CD4-positive, alpha-beta T cell treated with Interleukin-4 for 4 hours (primary cell): ENCODE measurements around the gene RAB27A.
A peak's percentile ranks its signal among the peaks of the same experiment; 100 is the strongest.
"Not testable (repeated sequence)": the region's sequence is repeated elsewhere in the genome, so short reads cannot be mapped to it uniquely, and the experiment has no call there.

Experiments used
- DNase-seq: peaks from one replicate; pipeline ENCODE4 v3.0.0-alpha.2; 2020

The RAB27A gene

DNA sequence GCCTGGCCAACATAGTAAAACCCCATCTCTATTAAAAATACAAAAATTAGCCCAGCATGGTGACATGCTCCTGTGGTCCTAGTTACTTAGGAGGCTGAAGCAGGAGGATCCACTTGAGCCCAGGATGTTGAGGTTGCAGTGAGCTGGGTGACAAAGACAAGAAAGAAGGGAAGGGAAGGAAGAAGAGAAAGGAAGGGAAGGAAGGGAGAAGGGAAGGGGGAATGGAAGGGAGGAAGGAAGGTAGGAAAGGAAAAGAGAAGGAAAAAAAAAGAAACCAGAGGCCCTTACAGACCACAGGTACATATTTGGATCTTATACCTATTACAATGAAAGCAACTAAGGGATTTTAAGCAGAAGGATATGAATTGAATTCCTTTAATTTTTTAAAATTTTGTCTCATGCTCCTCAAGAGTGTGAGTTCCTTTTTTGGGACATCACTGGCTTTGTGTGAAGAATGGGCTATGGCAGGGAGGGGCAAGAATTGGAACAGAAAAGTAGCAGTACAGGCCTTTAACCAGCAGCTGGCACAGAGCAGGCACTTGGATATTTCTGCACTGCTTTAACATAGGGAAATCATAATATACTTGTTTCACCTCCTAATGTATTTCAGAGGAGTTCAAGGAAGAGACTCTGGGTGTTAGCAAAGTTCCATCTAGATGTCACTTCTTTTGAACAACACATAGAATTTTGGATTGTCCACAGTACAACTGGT, 7.9 kb downstream of the RAB27A start:
- DNase-seq: no peak

- DNase-seq: peak; percentile 70
Observed at GRCh38 chr15:55280589-55280988, 9.0 kb downstream of the RAB27A start.

GRCh38 chr15:55279746-55280351, 9.8 kb downstream of the RAB27A start:
- peak; percentile 92 for DNase-seq

GRCh38 chr15:55279100-55279745, 10.4 kb downstream of the RAB27A start:
- DNase-seq: no peak

DNA sequence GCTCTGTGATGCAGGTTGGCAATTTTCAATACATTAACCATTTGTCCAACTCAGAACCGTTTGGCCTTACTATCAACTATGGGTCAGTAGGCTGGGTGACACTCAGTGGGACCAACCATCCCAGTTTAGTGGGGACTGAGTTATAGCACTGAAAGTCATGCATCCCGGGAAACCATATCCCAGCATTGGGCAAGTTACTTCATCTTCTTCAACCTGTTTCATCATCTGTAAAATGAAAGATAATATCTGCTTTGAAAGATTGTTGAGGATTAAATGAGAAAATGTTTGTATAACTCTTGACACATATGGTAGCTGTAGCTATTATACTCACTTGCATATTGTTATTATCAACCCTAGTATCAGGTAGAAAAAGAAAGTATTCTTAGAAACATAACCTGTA, 11.9 kb downstream of the RAB27A start:
- DNase-seq: no peak

DNA sequence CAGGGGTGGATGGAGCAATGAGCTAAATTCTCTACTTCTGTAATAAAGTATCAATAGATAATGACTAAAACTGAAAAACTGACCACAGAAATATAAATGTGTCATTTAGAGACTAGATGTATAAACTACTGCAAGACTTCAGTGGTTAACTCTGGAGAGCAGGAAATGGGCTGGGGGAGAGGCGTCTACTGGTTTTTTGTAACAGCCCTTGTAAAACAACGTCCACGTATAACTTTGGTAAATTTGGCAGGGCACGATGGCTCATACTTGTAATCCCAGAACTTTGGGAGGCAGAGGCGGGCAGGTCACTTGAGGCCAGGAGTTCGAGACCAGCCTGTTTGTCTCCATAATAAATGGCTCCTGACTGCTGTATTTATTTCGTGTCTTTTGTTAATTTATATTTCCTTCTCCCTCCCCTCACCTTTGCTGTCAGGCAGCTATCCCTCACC, 12.5 kb downstream of the RAB27A start:
- DNase-seq: peak; percentile 80

GRCh38 chr15:55276324-55276723, 13.3 kb downstream of the RAB27A start:
- DNase-seq: no peak

DNA sequence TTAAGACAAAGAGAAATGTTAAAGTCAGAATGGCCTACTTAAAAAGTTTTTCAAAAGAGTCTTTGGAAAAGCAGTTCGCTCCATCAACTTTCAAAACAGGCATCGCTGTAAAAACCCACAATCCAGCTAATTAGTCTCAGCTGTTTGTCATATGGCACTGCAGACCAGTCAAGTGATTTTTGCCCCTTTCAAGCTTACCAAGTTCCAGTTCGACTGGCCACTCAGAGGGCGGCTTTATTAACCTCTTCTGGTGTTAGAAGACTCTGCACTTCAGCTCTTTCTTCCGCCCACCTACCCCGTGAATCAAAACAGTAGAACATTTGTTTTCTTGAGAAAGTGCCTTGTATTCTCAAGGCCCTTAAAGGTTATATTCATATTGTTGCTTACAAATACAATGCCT, 19.3 kb downstream of the RAB27A start:
- DNase-seq: no peak

DNA sequence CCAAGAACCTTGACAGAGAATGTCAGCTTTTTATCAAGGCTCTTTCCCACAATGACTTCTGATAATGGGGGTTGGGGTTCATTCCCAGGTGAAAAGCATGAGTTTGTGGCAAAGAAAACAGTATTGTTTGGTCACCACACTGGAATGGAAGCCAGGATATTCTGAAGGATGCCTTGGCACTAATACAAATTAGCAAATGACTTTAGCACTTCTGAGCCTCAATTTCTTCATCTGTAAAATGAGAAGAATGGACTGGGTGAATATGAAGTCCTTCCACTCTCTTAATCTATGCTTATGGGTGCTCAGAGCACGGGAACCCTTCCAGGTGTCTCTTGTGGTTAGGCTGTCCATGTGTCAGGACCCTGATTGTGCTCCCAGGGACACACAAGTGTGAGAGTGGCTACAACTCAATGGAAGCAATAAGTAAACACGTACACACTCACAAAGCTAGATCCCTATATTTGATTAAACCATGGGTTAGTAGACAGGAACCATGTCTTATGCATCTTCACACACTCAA, 21.4 kb downstream of the RAB27A start:
- DNase-seq: no peak

DNA sequence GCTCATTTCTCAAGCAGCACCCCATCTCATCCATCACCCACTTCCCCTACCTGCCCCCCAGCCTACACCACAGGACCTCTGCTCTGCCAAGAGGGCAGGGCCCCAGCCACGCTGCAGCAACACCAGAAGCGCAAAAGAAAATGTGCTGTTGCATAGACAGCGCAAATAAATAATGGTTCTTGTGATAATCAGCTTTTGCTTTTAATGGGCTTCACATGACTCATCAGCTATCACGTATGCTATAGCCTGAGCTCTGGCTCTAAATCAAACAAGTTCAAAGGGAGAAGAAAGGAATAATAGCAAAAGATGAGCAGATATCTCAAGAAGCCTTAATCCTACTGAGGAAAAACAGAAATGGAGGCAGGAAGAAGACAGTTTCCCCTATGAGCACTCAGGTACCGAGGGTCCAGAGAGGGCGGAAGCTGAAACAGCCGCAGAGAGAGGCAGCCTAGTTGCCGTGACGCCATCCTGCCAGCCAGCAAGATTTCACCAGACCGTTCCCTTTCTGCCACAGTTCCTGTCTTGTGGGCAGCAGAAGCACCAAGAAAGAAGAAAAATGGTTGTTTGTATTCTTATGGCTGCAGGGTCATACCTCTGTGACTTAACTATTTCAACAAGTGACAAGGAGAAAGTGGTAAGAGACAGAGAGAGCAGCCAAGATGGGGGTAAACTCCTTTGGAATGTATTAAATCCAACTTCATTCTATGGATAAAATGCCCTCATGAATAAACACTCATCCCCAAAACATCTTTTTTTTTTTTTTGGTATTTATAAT, 22.0 kb downstream of the RAB27A start:
- DNase-seq: peak; percentile 82

GRCh38 chr15:55266547-55266946, 23.1 kb downstream of the RAB27A start:
- no peak for DNase-seq

- DNase-seq: no peak
Observed at GRCh38 chr15:55260562-55261131, 29.0 kb downstream of the RAB27A start.

DNA sequence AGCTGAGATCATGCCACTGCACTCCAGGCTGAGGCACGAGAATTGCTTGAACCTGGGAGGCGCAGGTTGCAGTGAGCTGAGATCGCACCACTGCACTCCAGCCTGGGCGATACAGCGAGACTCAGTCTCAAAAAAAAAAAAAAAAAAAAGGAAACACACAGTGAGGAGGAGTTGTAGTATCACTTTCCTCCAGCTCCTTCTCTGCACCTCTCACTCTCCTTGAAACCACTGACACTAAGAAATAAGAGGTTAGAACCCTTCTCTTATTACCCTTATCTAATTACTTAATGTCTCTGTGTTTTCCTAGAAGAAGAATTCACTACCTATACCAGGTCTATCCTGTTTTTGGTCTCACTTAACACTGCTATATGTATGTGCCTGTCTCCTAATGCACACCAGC, 31.7 kb downstream of the RAB27A start:
- no peak for DNase-seq

- no peak for DNase-seq
Observed at GRCh38 chr15:55257012-55257670, 32.5 kb downstream of the RAB27A start.

DNA sequence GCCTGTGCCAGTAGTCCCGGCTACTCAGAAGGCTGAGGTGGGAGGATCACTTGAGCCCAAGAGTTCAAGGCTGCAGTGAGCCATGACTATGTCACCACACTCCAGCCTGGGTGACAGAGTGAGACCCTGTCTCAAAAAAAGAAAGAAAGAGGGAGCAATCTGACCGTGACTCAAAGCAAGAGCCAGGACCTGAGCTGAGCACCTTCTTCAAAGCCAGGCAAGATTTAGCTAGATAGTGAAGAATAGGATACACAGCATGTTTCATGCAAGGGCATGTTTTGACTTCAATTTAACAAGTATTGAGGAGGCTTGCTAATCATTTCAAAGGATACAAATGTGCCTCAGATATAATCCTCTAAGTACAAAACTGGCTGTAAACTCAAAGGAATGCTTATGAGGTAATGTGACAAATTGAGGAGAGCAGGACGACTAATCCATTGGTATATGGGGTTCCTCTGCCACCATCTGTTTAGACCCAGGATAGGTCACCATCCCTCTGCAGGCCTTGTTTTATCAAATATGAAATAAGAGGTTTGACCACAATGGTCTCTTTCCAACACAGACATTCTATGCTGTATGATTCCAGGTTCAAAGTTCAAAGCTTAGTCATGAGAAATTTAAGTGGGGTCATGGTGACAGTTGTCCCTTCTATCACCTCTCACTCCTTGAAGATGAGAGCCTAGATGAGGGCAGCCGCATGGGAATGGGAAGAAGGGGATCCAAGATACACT, 33.2 kb downstream of the RAB27A start:
- DNase-seq: no peak

DNA sequence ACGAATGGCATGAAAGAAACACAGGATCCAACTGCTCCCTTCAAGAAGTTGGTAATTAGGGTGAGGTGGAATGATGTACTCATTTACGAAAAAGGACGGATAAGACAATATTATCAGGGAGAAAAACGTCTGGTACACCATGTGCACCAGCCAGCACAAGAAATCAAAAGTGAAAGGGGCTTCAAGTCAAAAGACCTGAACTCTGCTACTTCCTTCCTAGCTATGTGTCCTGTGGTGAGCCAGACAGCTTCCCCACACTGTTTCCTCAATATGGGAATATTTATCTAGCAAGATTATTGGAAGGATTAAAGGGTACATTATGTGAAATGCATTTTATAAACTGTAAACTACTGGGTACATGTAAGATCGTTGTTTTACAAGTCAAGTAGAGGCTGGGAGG, 33.9 kb downstream of the RAB27A start:
- peak; percentile 44 for DNase-seq

DNA sequence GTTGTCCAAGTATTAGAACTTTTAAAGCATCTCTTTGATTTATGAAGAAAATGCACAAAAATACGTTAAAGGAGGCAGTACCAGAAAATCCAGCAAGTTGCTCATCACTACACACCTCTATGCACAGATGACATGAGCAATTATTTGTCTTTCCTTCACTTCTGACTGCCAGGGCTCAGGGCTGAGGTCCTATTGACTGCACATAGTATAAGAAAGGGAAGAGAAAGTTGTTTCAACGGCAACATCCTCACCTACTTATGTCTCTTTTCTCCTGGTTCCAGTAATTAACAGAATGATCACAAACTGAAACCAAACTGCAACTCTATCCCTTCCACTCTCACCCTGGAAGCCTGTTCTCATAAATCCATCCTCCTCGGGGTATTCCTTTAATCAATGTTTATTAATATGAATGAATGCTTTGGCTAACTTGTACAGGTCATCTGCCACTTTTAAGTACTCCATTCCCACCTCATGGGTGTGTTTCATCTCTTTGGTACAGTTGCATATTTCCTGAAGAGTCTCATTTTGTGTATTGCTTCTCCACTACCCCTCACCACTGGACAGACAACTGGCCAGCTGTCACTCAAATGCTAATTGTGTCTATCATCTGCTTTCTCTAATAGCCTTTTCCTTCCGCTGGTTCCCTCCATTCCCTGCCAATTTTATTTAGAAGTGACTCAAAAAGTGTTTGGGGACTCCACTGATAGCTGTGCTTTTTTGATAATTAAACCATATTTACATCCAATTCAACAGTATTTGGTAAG, 34.5 kb downstream of the RAB27A start:
- DNase-seq: no peak

DNA sequence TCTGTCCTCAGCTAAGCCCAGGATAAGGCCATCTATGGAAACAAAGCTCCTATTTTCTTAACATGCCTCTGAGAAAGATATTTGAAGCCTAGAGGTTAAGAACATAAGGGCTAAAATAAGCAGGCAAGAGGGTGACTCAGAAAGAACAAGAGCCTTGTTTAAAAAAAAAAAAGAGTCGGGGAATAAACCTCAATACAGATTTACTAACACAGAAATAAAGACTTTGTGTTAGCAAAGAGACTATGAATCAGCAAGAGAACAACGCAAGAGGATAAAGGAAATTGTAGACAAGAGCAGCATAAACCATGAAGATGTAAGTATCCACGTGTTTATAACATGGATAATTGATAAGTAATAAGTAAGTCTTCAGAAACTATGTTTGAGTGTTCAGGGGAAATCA, 36.0 kb downstream of the RAB27A start:
- DNase-seq: peak; percentile 37

DNA sequence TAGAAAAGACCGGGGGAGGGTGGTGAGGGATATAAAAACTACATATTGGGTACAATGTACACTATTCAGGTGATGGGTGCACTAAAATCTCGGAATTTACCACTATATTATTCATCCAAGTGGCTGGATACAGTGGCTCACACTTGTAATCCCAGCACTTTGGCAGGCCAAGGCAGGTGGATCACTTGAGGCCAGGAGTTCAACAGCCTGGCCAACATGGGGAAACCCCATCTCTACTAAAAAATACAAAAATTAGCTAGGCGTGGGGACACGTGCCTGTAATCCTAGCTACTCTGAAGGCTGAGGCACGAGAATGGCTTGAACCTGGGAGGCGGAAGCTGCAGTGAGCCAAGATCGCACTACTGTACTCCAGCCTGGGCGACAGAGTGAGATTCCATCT, 37.4 kb downstream of the RAB27A start:
- not testable (repeated sequence) for DNase-seq

DNA sequence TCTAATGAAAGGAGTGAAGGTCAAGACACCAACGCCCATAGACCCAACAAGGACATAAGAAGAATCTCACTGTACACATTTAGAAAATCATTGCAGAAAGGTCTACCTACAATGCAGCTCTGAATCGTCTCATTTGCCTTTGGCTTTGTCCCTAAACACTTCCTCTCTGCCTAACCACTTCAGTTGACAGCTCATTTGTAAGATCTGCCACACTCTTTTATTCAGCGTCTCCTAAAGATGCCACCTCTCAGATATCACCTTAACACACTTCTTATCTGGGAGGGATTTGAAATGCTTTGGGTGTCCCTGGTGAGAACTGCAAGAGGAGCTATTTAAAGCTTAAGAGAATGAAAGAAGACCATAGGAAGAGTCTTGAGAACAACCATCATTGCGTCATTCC, 38.7 kb downstream of the RAB27A start:
- no peak for DNase-seq

- no peak for DNase-seq
Observed at GRCh38 chr15:55250392-55250791, 39.2 kb downstream of the RAB27A start.
